Mucosa of descending colon (tissue), 3 donors: ENCODE data around the gene INTS1. TPM values are rescaled to one million over a fixed set of nuclear protein-coding genes. Genes with fewer than 3 reads are reported as not detected.
A peak's percentile ranks its signal among the peaks of the same experiment; 100 is the strongest.

ENCODE experiments used
- ATAC-seq: fragments of 200-7000 bp; cut with Tn5 transposase; one replicate; pipeline ENCODE4 v1.9.1; 2020; ENCODE audit warnings: mild to moderate bottlenecking, moderate library complexity
- DNase-seq, 3 donors: peaks; one replicate each; pipeline ENCODE4 v3.0.0-alpha.2; 2020
- H3K36me3 ChIP-seq: fragments of 200-600 bp; one replicate; pipeline ENCODE4 v1.8.0; 2021; ENCODE audit warnings: low read depth, mild to moderate bottlenecking
- H3K4me1 ChIP-seq: fragments of 200-600 bp; one replicate; pipeline ENCODE4 v1.8.0; 2021; ENCODE audit warnings: low read depth, mild to moderate bottlenecking
- H3K4me3 ChIP-seq: fragments of 200-600 bp; one replicate; pipeline ENCODE4 v1.8.0; 2021; ENCODE audit warnings: mild to moderate bottlenecking
- H3K9me3 ChIP-seq: fragments of 200-600 bp; one replicate; pipeline ENCODE4 v1.8.0; 2021; ENCODE audit warnings: mild to moderate bottlenecking
- CTCF ChIP-seq: fragments of 200-600 bp; IDR thresholded peaks from one replicate; pipeline ENCODE4 v1.8.0; 2022; ENCODE audit warnings: antibody characterized with exemption, mild to moderate bottlenecking
- intact Hi-C, 2 donors: fragments of 100-400 bp; cut with DNase I in 1 of 2; cut with micrococcal nuclease in 1 of 2; formaldehyde crosslinking; loops; one replicate each; pipeline versions ENCODE4 v1.11.0 to v1.11.1; 2022; cut with DNase I, micrococcal nuclease
- total RNA-seq, 3 donors: library from RNA; stranded (reverse); fragmentation: NEBNext Ultra II Directional in 2 of 3; extraction: Animal tissue kit (Norgen Biotek cat#: 25700) in 2 of 3; gene quantifications; one replicate each; pipeline versions ENCODE4 v1.2.1 to v1.2.4, GENCODE V29; 2021 to 2023
- donor health status: DM: no; HTN: no; CAD: no; lungs with moderate emphysema.
- donor health status: DM: no; HTN: no; CAD: no.
- donor health status: DM: no; HTN: yes; CAD: no.

INTS1 gene
- total RNA-seq, 3 donors from 2014 or later: 79.6 to 94.3 (median 88.0) TPM

GRCh38 chr7:1440620-1441019, 63.6 kb downstream of the INTS1 start:
- H3K4me1 ChIP-seq: no peaks in the 10 kb centered on the region
- no peaks in the 10 kb centered on the region for H3K36me3 ChIP-seq
- no peak for TF ChIP-seq CTCF
- DNase-seq (no peak), ATAC-seq (no peak)
- H3K9me3 ChIP-seq: no peaks in the 10 kb centered on the region
- no peak overlapping the region for H3K4me3 ChIP-seq
- intact Hi-C loops: no loop called here

GRCh38 chr7:1439373-1440363, 64.5 kb downstream of the INTS1 start:
- Histone ChIP-seq H3K4me3 (no peak overlapping the region), H3K36me3 (no peaks in the 10 kb centered on the region), H3K4me1 (no peaks in the 10 kb centered on the region), H3K9me3 (no peaks in the 10 kb centered on the region)
- ATAC-seq: peak; percentile 16
- TF ChIP-seq CTCF: no peak
- DNase-seq: no peak
- intact Hi-C loops: no loop called here

- TF ChIP-seq CTCF: no peak
- Histone ChIP-seq H3K36me3 (no peaks in the 10 kb centered on the region), H3K4me3 (no peak overlapping the region), H3K9me3 (no peaks in the 10 kb centered on the region), H3K4me1 (no peaks in the 10 kb centered on the region)
- intact Hi-C loops: no loop called here
- DNase-seq (no peak), ATAC-seq (no peak)
Observed at GRCh38 chr7:1438821-1439220, 65.4 kb downstream of the INTS1 start.

GRCh38 chr7:1438208-1438607, 66.0 kb downstream of the INTS1 start:
- DNase-seq (no peak), ATAC-seq (no peak)
- no peaks in the 10 kb centered on the region for H3K4me1 ChIP-seq
- intact Hi-C loops: no loop called here
- no peaks in the 10 kb centered on the region for H3K9me3 ChIP-seq
- no peak for TF ChIP-seq CTCF
- no peak overlapping the region for H3K4me3 ChIP-seq
- H3K36me3 ChIP-seq: no peaks in the 10 kb centered on the region

- no peak overlapping the region for H3K4me3 ChIP-seq
- DNase-seq: no peak
- H3K9me3 ChIP-seq: no peaks in the 10 kb centered on the region
- TF ChIP-seq CTCF: no peak
- peaks cover 1% of the 10 kb centered on the region for H3K4me1 ChIP-seq
- no peak for ATAC-seq
- intact Hi-C loops: no loop called here
- H3K36me3 ChIP-seq: no peaks in the 10 kb centered on the region
Observed at GRCh38 chr7:1437155-1437880, 66.9 kb downstream of the INTS1 start.
